Inflammatory macrophage treated with lipopolysaccharide for 1 hour (primary cell): ENCODE results near the gene RLBP1.
"Not testable (repeated sequence)": the region's sequence is repeated elsewhere in the genome, so short reads cannot be mapped to it uniquely, and the experiment has no call there.

Experiments
- DNase-seq, 2 donors: peaks; one replicate each; pipeline ENCODE4 v3.0.0-alpha.2; 2020 to 2022

The RLBP1 gene

DNA sequence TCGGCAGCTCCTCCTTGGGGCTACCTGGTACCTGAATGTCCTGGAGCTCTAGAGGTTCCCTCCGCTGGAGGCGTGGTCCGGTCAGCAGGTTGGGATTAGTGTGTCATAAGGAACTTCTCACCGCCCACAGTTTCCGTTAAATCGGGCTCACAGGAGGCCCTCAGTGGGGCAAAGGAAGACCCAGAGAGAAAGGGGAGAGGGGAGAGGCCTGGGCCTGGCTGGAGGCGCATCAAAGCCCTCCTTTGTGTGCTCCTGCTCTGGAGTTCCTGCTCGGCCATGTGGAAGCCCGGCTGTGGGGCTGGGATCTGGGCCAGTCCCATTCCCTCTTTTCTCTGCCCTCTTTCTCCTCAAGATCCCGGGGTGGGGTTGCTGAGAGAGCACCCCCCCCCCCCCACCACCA is at the start of gene RLBP1:
RLBP1 (minus strand) TSS at position 37 of the 400 bp plus-strand sequence. CDS start 2,604 bp downstream, outside the sequence.
- DNase-seq: no peak

DNA sequence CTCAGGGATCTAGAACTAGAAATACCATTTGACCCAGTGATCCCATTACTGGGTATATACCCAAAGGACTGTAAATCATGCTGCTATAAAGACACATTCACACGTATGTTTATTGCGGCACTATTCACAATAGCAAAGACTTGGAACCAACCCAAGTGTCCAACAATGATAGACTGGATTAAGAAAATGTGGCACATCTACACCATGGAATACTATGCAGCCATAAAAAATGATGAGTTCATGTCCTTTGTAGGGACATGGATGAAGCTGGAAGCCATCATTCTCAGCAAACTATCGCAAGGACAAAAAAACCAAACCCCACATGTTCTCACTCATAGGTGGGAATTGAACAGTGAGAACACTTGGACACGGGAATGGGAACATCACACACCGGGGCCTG is 28.8 kb upstream of the RLBP1 start:
- not testable (repeated sequence) for DNase-seq

DNA sequence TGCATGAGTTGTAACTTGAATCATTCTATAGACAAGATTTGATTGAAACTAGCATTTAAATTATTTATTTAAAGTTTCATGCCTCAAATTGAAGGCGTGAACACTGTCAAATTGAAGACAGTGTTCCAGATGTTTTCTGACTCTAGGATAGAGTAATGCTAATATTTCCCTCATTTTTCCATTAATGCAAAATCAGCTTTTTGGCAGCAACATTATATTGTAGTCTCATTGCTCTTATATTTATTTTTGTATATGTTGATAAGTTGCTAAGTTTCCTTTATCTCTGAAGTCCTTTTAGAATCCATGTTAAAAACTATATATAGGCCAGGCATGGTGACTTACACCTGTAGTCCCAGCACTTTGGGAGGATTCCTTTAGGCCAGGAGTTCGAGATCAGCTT is 27.2 kb upstream of the RLBP1 start:
- DNase-seq: no peak

DNA sequence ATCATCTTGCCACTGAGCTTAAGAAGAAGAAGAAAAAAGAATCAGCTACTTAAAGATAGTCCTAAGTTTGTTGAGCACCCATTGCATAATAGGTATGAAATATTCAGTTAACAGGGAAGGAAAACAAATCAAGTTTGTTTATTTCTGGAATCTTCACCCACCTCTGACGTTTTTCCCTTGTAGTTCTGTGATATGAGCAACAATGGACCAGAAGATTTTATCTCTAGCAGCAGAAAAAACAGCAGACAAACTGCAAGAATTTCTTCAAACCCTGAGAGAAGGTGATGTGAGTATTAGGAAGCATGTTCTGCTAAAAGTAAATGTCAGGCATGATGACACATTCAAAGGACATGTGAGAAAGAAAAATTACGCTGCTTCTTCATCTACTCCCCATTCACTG is 26.1 kb upstream of the RLBP1 start:
- no peak for DNase-seq

DNA sequence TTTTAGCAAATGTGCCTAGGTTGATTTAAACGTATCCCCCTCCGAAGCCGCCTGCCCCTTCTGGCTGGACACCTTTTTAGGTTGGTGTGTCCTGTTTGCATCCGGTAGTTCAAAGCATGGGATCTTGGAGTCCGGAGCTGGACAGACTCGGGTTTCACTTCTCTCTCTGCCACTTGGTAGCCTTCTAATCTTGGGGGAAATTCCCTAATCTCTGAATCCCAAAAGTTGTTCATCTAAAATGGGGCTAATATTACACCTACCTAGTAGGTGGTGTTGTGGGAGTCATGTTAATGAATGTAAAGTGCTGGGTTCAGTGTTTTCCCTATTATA is 23.2 kb upstream of the RLBP1 start:
- DNase-seq: peak; percentile 5 to 23

DNA sequence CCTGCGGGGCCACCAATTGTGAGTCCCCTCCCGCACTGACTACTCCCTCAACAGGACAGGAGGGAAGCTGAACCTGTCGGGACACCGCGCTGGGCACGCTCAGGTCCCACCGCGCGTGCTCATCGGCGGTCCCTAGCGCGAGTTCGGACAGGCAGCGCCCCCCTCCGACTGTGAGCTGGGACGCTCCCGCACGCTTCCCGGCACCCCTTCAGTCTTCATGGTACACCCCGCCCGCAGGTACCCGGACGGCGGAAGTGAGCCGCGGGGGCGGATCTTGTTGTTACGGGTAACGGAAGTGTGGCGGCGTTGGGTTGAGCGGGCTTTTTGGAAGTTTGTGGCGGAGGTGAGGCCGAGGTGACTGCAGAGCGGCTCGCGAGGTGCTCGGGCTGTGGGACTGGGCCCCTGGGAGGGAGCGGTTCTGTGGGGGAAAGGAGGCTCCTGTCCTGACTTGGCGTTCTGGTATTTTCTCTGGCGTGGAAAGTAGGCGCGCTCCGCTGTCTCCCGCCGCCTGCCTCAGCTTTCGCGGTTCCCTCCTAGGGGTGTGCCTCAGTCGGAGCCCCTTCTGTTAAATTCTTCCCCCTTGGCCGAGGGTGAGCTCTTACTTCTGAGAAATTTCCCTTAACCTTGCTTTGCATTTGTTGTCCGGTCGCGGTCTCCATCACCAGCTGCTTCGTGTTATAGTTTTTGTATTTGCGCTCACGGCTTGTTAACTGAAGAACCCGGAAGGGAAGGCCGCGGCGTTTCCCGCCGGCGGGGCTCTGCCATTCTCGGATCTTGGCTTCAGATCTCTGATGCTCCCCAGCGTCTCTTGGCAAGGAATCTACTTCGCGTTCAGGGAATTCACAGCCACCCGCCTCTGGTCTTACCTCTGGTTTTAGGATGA is 22.6 kb upstream of the RLBP1 start, which contains the start of gene FANCI:
FANCI (plus strand) TSS at position 289 of the 883 bp plus-strand sequence. CDS start 3,669 bp downstream, outside the sequence.
- DNase-seq: peak; percentile 74 to 90

DNA sequence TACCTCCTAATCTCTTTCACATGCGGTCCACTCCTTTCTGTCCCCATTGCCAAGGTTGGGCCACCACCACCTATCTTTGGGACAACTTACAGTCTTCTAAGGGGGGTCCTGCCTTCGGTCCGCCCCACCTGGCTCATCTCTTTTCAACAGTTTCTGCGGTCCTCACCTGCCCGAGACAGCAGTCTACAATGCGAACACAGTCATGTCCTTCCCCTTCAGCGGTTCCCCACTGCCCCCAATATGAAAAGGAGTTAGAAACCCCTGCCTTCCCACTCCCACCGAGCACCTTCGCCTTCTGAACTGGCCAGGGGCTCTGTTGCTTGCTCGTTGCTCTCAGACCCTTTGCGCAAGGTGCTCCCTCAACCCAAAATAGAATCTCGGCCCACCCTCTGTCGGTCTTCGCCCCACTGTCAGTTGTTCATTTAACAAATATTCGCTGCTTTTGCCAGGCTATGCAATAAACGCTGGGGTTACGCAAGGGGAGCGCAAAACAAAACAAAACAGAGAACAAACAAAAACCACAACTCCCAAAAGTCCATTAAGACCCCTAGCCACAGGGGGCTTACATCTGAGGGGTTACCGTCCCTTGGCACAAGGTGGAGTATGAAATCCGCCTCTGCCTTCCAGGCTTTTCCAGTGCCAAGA is 21.8 kb upstream of the RLBP1 start:
- DNase-seq: peak; percentile 3 to 18

DNA sequence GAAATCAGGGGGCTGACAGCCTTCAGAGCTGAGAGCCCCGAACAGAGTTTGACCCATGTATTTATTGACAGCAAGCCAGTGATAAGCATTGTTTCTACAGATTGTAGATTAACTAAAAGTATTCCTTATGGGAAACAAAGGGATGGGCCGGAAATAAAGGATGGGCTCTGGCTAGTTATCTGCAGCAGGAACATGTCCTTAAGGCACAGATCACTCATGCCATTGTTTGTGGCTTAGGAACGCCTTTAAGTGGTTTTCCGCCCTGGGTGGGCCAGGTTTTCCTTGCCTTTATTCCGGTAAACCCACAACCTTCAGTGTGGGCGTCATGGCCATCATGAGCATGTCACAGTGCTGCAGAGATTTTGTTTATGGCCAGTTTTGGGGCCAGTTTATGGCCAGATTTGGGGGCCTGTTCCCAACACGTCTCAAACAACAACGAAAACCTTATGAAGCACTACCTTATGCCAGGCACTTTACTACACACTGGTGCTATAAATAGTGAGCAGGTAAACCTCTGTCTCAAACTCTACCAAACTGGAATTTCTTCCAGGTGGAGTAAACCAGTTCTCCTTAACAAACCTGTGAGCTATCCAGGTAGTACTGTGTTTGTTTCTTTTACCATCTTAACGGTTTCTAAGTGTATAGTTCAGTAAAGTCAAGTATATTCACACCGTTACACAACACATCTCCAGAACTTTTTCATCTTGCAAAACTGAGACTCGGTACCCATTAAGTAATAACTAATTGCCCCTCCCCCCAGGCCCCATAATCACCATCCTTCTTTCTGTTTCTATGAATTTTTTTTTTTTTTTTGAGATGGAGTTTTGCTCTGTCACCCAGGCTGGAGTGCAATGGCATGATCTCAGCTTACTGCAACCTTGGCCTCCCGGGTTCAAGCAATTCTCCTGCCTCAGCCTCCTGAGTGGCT is 18.8 kb upstream of the RLBP1 start:
- peak in 1 of 2 donors; percentile 35 for DNase-seq

DNA sequence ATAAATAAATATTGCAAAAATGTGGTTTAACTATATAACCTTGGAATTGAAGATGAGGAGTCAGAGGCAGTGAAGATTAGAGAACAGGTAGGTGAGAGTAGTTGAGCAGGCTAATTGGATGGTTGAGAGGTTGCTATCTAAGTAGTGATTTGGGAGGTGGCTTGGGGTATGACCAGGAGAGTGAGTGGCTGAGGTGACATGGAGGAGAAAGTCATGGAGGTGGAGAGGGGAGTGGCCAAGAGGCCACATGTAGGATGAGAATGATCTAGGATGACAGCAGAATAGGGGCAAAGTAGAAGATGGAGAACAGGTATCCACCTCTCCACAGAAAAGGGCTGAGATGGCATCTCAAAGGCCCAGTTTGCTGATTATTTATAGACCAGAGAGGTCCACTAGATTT is 10.5 kb upstream of the RLBP1 start:
- DNase-seq: no peak

DNA sequence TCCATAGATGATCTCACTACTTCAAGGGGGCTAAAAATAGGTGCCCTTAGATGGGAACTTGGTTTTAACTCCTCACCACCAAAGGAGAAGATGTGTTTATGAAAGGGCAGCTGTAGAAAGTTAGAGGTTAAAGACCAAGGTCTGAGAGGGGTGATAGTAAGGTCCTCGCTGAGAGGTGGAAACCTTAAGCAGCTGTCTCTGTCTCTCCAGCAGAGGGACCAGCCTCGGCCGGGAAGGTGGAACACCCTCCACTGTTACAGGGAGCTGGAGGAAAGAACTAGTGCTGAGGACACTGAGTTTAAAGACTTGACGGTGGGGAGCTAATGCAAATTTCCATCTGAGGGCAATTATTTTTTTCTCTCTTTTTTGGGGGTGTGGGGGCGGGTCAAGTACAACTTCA is 8.9 kb upstream of the RLBP1 start:
- no peak for DNase-seq

DNA sequence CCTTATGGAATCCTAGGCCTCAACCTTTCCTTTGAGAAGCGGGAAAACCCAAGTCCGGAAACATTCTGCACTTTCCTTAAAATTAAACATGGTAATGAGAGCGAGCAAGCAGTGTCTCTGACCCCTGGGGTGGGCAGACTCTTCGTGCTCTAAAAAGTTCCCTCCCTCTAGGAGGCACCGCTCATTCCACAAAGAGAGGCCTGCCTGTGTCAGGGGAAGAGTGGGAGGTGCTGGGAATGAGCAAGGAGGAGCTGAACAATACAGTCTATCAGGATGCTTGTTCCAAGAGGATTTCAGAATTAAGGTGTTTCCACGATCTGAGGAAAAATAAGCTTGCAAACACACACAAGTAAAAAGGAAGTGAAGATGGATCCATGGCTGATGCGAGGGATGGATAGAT is 6.0 kb upstream of the RLBP1 start:
- no peak for DNase-seq

DNA sequence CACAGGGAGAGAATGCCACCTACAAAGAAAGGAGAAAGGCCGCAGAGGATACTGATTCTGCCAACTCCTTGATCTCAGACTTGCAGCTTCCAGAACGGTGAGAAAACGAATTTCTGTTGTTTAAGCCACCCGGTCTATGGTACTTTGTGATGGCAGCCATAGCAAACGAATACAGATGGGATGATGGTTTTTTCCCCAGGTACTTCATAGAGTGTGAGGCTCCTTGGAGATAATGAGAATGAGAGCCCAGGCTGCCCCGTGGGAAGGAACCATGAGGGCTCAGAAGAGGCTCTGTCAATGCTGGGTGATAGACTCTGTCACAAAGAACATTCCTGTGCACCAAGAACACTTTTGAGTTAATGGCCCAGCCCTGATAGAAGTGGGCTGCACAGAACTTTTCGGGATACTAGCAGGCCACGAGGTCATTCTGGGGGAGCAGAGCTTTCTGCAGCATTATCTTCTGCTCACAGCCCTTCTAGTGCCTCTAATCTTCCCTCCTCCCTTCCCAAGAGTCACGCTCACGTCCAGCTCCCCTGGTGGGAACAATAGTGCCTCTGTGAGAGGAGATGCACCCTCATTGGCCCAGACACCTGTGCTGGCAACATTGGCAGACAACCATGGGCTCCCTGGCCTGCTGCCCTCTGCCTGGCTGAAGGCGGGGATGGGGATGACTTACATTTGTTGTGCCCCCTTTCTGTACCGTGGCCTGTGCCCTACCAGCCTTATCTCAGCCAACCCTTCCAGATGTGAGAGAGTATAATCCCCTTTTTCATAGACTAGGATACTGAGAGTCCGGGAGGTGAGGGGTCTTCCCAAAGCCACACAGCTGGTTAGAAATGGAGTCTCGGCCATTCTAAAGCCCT is 5.2 kb upstream of the RLBP1 start:
- DNase-seq: no peak

DNA sequence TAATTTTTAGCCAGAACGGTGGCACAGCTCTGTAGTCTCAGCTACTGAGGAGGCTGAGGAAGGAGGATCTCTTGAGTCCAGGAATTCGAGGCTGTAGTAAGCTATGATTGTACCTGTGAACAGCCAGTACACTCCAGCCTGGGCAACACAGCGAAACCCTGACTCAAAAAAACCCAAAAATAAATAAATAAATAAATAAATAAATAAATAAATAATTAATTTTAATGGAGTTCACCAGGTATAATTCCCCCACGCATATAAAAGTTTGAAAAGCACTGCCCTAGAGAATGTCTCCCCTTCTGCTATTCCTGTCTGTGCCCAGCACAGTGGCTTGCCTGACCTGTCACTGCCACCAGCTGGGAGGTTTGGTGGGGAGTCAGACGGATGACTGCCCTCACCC is 4.2 kb upstream of the RLBP1 start:
- DNase-seq: no peak

DNA sequence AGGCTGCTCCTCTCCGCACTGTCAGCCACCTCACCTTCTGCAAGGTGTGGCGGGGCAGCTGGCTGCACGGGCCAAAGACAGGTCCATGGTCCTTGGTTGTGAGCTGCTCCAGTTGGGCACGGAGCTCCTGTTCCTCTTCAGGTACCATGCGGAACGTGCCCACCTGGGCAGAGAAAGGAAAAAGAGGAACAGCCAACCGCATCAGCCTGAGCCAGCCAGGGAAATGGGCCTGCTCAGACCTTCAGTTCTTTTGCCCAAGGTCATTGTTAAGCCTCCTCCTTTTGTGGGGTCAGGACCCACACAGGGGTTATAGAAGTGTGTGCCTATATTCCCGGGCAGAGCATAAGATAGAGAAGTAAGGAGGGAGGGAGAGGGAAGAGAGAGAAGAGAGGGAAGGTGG is 2.8 kb downstream of the RLBP1 start:
- no peak for DNase-seq

DNA sequence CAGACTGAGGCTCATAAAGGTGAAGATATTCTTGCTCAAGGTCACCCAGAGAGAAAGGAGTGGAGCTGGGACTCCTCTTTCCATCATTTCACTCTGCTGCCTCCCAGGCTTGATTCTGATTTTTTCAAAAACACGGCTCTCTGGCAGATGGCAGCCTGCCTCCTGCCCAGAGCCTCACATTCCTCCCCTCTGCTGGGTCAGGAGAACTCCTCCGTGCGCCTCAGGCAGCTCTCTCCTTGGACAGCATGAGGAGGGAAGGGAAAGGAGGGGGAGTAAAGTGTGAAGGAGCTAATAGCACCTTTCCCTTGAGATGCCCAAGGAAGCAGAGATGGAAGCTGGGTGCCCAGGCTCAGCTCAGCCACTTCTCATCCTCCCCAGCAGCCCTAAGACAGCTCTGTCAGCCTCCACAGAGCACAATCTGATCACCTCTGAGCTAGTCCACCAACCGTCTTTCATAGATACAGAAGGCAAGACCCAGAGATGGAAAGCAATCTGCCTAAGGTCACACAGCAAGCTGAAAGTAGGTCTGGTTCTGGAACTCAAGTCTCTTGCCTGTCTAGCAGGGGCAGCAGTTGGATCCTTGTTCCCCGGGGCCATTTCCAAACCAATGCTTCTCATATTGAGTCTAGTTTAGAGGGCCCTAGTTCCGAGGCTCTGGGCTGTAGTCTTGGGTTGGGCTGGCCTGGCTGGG is 3.5 kb downstream of the RLBP1 start:
- DNase-seq: no peak

DNA sequence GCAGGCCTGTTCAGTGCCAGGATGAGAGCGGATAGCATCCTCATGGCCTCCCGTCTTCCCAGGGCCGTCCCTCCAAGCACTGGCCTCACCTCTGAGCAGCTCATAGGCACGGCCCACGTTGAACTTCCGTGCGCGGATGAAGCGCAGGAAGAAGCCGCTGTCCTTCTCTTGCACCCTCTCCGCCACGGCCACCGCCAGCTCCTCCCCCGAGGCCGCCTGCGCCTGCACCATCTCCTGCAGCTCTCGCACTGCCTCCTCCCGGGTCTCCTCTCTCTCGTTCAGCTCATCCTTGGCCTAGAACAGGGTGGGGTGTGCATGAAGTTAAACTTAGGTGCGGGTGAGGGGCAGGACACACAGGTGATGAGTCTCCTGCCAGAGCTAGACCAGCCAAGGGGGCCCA is 4.3 kb downstream of the RLBP1 start:
- no peak for DNase-seq

DNA sequence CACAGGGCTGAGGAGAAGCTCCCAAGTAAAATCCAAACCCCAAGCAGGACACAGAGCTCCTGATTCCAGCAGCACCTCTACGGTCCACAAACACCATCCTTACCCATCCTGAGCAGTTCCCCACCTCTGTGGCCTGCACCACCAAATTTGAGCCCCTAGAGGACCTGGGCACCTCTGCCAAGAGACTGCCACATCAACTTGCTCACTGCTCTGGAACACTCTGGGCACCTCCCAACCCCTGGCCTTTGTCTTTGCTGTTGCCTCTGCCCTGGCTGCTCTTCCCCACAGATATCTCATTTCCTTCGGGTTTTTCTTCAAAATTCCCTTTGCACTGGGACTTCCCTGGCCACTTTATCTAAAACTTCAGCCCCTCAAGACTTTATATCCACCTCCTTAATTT is 5.8 kb downstream of the RLBP1 start:
- DNase-seq: peak; percentile 20 to 22

DNA sequence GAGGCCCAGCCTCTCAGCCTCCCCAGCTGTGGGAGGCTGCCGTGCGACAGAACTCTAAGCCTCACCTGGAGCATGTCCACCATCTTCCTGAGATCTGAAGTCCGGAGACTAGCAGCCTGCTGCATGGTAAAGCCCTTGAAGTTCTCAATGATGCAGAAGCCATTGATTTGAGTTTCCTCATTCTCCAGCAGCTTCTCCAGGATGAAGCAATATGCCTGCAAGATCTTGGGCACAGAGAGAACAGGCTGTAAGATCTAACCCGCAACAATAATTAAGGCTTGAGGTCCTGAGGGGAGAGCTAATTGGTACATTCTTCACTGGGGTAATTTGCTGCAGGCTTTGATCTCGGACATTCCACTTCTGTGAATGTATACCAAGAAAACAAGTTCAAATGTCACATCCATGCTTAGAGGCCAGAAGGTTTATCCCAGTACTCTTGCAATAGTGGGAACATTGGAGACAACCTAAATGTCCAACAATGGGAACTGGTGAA is 9.7 kb downstream of the RLBP1 start:
- DNase-seq: no peak

DNA sequence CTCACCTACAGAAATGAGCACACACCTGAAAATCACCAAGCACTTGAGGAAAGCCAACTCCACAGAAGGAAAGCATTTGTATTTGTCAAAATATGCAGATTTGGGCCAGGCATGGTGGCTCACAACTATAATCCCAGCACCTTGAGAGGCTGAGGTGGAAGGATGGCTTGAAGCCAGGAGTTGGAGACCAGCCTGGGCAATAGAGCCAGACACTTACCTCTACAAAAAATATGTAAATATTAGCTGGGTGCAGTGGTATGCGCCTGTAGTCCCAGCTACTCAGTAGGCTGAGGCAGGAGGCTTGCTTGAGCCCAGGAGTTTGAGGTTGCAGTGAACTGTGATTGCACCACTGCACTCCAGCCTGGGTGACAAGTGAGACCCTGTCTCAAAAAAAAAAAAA is 12.3 kb downstream of the RLBP1 start:
- no peak for DNase-seq

DNA sequence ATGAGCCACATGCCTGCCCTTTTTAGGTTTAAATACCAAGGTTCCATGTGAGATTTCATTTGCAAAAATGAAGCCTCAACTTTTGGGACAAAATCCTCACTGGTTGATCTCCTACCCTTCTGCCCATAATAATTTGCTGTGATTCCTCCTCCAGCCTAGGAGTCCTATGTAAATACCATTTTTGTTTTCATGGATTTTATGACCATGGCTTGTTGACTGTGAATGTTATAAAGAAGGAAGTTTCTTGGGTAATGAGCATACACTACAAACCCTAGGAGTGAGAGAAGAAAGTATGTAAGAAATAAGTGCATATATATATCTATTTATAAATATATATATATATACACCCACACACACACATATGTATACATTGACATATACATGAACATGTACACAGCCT is 13.1 kb downstream of the RLBP1 start:
- DNase-seq: no peak

DNA sequence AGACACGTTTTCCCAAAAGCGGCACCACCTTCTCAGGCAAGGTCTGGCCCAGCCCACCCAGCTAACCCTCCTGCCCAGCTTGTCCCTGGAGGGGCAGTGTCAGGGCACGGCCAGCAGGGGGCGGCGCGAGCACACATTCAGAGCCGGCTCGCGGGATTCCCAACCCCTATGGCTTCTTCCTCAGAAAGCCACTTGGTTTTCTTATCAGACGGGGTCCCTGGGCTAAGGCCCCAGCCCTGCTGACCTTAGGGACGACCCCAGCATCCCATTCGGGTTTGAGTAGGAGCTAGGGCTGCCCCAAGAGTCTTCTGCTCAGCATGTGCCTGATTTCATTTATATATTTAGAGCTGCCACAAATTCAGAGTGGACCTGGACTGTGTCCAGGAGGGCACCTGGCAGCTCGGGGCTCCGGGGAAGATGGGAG is 14.5 kb downstream of the RLBP1 start:
- peak; percentile 36 to 80 for DNase-seq
